Inflammatory macrophage (primary cell): ENCODE results near the gene HK1.
"Not testable (repeated sequence)": the region's sequence is repeated elsewhere in the genome, so short reads cannot be mapped to it uniquely, and the experiment has no call there.

Experiments
- DNase-seq, 2 donors: peaks; one replicate each; pipeline ENCODE4 v3.0.0-alpha.2; 2020 to 2022
- total RNA-seq, 18 experiments: gene quantifications; one replicate each; lab custom pipeline; 2026; ENCODE audit warnings: mixed read lengths in 6 of 18, inconsistent platforms in 2 of 18; lab: John Stamatoyannopoulos, UW

HK1 gene
- total RNA-seq = 65.1 to 167 (median 135) reads per million in 18 experiments

GRCh38 chr10:69278446-69278963, at the start of gene HK1:
Gene HK1, plus strand, starts transcription at chr10:69278496.
- peak; percentile 10 to 15 for DNase-seq

GRCh38 chr10:69229616-69229916, 48.7 kb upstream of the HK1 start:
- no peak for DNase-seq

DNA sequence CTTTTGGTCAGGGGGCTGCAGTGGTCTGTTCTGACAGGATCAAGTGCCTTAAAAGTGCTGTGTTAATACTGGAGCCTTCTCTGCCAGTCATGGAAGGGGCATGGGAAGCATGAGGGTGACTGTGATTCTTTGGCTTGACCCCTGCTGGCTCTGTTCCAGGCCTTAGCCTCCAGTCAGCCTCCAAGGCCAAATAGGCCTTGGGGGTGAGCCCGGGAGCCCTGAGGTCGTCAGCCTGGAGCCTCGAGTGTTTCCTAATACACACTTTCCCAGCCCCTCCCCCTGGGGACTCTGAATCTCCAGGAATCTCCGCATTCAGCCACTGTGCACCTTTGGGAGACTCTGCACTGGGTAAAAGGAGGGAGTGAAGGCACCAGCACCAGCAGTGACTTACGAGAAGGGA, 48.2 kb upstream of the HK1 start:
- DNase-seq = no peak

DNA sequence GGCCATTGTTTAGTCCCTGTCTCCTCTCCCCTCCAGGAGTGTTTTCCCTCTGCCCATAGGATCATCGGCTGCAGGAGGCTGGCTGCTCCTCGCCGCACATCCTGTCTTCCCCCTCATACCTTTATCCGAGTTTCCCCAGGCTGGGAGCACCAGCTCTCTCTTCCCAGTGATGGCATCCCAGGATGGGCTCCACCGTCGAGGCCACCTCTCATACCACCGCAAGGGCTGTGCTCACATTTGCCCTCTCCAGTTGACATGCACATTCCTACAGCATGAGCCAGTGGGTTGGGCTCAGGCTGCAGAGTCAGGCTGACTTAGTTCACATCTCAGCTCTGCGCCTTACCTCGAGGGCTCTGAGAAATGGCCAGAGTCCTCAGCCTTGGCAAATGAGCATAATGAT, 46.0 kb upstream of the HK1 start:
- DNase-seq = no peak

GRCh38 chr10:69232736-69233480, 45.4 kb upstream of the HK1 start:
- no peak for DNase-seq

- no peak for DNase-seq
Observed at GRCh38 chr10:69234447-69234846, 43.8 kb upstream of the HK1 start.

DNA sequence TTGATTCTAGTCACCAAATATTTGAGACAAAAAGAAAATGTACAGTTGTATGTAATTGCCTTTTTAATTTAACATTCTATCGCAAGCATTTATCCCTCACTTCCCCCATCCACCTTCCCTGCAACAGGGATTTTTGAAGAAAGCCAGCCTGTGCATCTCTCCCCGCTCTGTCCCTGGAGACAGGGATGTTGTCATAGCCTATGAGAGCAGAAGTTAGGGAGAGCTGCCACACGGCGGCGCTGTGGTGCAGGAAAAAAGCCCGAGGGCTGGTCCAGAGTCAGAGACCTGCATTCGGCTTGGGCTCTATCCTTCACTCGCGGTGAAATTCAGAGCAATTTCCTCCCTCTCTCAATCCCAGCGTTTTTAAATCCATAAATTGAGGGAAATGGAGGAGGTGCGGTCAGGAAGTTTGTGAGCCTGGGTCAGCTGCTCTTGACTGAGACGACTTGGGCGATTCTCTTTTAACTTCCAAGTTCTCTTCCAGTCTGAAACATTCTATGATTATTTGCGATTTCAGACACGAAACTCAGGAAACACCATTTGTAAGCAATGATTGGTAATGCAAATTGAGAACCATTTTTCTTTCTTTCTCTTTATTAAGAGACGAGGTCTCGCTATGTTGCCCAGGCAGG, 40.7 kb upstream of the HK1 start:
- peak; percentile 81 to 85 for DNase-seq

GRCh38 chr10:69239136-69239535, 39.2 kb upstream of the HK1 start:
- no peak for DNase-seq

DNA sequence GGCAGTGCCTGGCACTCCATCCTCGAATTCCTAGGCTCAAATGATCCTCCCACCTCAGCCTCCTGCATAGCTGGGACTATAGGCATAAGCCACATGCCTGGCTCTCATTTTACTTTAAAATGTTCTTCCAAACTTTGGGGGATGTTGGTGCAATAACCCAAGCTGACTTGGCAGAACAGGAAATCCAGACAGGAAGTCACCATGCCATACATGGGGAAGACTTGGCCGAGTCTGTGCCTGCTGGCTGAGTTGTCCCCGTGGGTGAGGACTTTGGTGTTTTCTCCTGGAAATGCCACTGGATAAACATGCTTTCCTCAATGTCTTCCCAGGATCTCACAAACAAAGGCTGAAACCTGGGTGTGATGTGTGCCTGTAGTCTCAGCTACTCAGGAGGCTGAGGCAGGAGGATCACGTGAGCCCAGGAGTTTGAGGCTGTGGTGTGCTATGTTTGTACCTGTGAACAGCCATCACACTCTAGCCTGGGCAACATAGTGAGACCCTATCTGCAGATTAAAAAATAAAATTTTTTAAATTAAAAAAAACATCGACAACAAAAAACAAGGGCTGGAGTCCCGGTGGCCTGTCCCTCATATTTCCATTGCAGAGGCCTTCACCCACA, 38.4 kb upstream of the HK1 start:
- DNase-seq = peak; percentile 42 to 50

- no peak for DNase-seq
Observed at GRCh38 chr10:69240455-69240854, 37.8 kb upstream of the HK1 start.

DNA sequence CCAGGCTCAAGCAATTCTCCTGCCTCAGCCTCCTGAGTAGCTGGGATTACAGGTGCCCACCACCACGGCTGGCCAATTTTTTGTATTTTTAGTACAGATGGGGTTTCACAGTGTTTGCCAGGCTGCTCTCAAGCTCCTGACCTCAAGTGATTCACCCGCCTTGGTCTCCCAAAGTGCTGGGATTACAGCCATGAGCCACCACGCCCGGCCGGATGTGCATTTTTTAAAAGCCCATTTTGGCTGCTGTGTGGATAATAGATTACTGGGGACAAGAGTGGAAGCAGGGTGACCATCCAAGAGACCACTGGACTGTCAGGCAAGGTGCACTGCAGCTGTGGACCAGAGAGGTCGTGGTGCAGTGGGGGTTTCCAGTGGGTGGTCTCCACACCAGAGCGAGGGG, 36.7 kb upstream of the HK1 start:
- DNase-seq = no peak

GRCh38 chr10:69242040-69242851, 36.0 kb upstream of the HK1 start:
- no peak for DNase-seq

- no peak for DNase-seq
Observed at GRCh38 chr10:69242852-69243212, 35.5 kb upstream of the HK1 start.

DNA sequence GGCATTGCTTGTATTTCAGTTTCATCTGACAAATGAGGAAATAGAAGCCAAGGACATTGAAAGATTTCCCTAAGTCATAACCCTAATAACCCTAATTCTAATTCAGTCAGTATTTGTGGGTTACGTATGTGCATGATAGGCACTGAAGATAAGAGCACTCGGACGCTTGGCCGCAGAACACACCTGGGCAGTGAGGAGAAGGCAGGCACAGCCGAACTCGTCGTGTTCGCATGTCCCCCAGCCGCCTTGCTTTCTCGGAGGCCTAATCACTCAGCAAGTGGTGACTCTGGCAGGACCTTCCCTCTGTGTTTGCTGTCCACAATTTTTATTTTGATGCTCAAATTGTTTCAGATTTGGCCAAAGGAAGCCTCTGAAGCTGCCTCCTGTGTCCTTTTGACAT, 34.5 kb upstream of the HK1 start:
- DNase-seq = no peak

DNA sequence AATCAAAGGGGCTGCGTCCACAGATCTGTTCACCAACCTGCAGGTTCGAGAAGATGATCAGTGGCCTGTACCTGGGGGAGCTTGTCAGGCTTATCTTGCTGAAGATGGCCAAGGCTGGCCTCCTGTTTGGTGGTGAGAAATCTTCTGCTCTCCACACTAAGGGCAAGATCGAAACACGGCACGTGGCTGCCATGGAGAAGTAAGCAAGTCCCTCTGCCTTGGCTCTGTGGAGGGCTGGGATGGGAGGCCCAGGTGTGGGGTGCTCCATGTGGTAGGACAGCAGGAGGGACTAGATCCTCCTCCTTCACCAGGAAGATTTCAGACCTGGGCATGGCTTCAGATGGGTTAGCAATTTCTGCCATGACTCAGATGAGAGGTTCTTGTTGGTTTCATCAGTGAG, 32.3 kb upstream of the HK1 start:
- DNase-seq = no peak

DNA sequence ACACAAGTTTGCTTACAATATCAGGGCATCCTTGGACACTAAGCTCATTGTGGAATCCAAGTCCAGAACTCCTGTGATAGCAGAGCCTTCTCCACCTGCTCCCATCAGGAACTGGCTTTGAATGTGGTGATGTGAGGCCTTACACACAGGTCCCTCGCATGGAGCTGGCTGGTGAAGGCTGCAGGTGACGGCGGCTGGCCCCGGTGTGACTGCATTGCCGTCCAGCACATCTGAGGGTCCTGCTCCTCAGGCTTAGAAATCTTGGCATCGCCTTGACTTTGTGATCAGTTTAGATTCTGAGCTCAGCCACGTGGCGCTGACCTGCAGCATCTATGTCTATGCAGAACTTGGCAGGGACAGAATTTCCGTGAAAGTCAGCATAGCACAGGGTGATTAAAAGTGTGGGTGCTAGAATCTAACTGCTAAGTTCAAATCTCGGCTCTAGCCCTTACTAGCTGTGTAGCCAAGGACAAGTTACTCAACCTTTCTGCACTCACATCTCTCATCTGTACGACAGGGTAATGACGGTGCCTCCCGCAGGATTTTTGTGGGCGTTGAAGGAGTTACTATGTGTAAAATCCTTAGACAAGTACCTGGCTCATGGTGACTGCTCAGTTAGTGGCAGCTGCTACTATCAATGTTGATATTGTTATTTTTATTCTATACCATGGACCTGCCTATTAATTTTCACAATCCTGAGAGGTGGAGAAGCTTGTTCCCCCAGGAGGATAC, 31.5 kb upstream of the HK1 start:
- no peak for DNase-seq

DNA sequence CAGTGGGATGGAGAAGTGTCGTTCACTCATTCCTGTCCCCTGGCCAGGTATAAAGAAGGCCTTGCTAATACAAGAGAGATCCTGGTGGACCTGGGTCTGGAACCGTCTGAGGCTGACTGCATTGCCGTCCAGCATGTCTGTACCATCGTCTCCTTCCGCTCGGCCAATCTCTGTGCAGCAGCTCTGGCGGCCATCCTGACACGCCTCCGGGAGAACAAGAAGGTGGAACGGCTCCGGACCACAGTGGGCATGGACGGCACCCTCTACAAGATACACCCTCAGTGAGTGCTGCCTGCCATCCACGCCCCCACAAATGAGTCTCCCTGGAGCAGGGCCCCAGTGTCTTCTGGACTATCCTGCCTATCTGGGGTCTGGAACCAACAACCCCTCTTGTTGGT, 31.0 kb upstream of the HK1 start:
- no peak for DNase-seq

- no peak for DNase-seq
Observed at GRCh38 chr10:69248117-69248730, 30.1 kb upstream of the HK1 start.

GRCh38 chr10:69250041-69250440, 28.3 kb upstream of the HK1 start:
- DNase-seq = no peak

DNA sequence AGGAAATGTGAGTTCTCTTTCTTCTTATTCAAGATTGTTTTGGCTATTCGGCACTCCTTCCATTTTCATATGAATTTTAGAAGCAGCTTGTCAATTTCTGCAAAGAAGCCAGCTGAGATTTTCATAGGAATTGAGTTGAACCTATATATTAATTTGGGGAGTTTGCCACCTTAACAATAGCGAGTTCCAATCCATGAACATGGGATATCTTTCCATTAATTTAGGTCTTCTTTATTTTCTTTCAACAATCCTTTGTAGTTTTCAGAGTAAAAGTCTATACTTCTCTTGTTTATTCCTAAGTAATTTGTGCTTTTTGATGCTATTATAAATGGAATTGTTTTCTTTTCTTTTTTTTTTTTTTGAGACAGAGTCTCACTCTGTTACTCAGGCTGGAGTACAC, 26.9 kb upstream of the HK1 start:
- not testable (repeated sequence) for DNase-seq

GRCh38 chr10:69253171-69253570, 25.1 kb upstream of the HK1 start:
- DNase-seq = no peak

- DNase-seq = no peak
Observed at GRCh38 chr10:69254877-69255276, 23.4 kb upstream of the HK1 start.
